Mesodermal cell (in vitro differentiated cells): ENCODE measurements around the gene CRACR2B.

ENCODE experiments used
- H3K27ac ChIP-seq: 2 replicates; pipeline ENCODE4 v1.7.0; 2013; ENCODE audit warnings: mild to moderate bottlenecking, low read depth, low read length, moderate library complexity; ENCODE audit not compliant: severe bottlenecking
- H3K36me3 ChIP-seq: 2 replicates; pipeline ENCODE4 v1.7.1; 2013; ENCODE audit warnings: mild to moderate bottlenecking, low read length, moderate library complexity; ENCODE audit not compliant: control insufficient read depth, insufficient read depth
- H3K4me1 ChIP-seq: one replicate; pipeline ENCODE4 v1.7.1; 2013; ENCODE audit warnings: mild to moderate bottlenecking, low read length; ENCODE audit not compliant: insufficient read depth, control insufficient read depth, poor library complexity, severe bottlenecking
- H3K4me3 ChIP-seq: 2 replicates; pipeline ENCODE4 v1.7.0; 2013; ENCODE audit warnings: low read length, control low read depth, mild to moderate bottlenecking; ENCODE audit not compliant: insufficient read depth, poor library complexity, severe bottlenecking; ENCODE audit errors: extremely low read depth
- H3K9me3 ChIP-seq: 2 replicates; pipeline ENCODE4 v1.7.1; 2013; ENCODE audit warnings: mild to moderate bottlenecking, low read length, moderate library complexity; ENCODE audit not compliant: control insufficient read depth
- WGBS, 2 experiments: methylation state at CpG; one replicate each; pipeline ENCODE4 v1.1.5; 2013; ENCODE audit warnings: missing lambda C conversion rate in 2 of 2; ENCODE audit not compliant: insufficient coverage in 2 of 2; 5-methylcytosine and 5-hydroxymethylcytosine counted together

The CRACR2B gene

GRCh38 chr11:875769-876301 lies 48.1 kb downstream of the CRACR2B start:
- Histone ChIP-seq H3K36me3 (peaks cover 46% of the 10 kb centered on the region), H3K4me1 (no peaks in the 10 kb centered on the region), H3K27ac (no peak overlapping the region), H3K9me3 (no peaks in the 10 kb centered on the region), H3K4me3 (no peak overlapping the region)
- WGBS, 2 experiments = 95% methylated on average over 21 of the region's 21 CpGs

GRCh38 chr11:876545-876944 lies 48.8 kb downstream of the CRACR2B start:
- no peaks in the 10 kb centered on the region for H3K4me1 ChIP-seq
- 93 to 98% methylated on average over 12 of the region's 12 CpGs for WGBS, 2 experiments
- no peaks in the 10 kb centered on the region for H3K9me3 ChIP-seq
- peaks cover 50% of the 10 kb centered on the region for H3K36me3 ChIP-seq
- no peak overlapping the region for H3K4me3 ChIP-seq
- no peak overlapping the region for H3K27ac ChIP-seq

GRCh38 chr11:877565-877964 lies 49.8 kb downstream of the CRACR2B start:
- Histone ChIP-seq H3K4me3 (no peak overlapping the region), H3K4me1 (no peaks in the 10 kb centered on the region), H3K9me3 (no peaks in the 10 kb centered on the region), H3K27ac (no peak overlapping the region), H3K36me3 (peaks cover 57% of the 10 kb centered on the region)
- 97 to 100% methylated on average over 5 of the region's 11 CpGs for WGBS, 2 experiments

GRCh38 chr11:880447-880846 lies 52.7 kb downstream of the CRACR2B start:
- WGBS, 2 experiments = 95 to 98% methylated on average over 10 to 11 of the region's 14 CpGs
- no peak overlapping the region for H3K4me3 ChIP-seq
- no peaks in the 10 kb centered on the region for H3K4me1 ChIP-seq
- H3K27ac ChIP-seq = no peak overlapping the region
- H3K9me3 ChIP-seq = no peaks in the 10 kb centered on the region
- H3K36me3 ChIP-seq = peaks cover 62% of the 10 kb centered on the region
